A549 (cell line): Measurements from ENCODE around the gene CPE.
A peak's percentile ranks its signal among the peaks of the same experiment; 100 is the strongest.

Source experiments
- CEBPB ChIP-seq, 2 experiments: fragments of >200 bp in 1 of 2; sonication (Bioruptor Twin) in 1 of 2; formaldehyde crosslinking in 1 of 2; IDR thresholded peaks; 2 replicates each; pipeline ENCODE4 v1.6.1; 2012 to 2016
- CHD4 ChIP-seq: fragments of 200-600 bp; sonication (generic); IDR thresholded peaks from 2 replicates; pipeline ENCODE4 v1.6.1; 2016; ENCODE audit warnings: antibody characterized with exemption, mild to moderate bottlenecking, borderline replicate concordance
- CTCF ChIP-seq: fragments of >200 bp; sonication (Bioruptor Twin); formaldehyde crosslinking; IDR thresholded peaks from 3 replicates; pipeline ENCODE4 v1.5.1; 2016
- FOSL2 ChIP-seq, 2 experiments: fragments of 450-650 bp in 1 of 2; fragments of >200 bp in 1 of 2; sonication (Bioruptor Twin) in 1 of 2; formaldehyde crosslinking; IDR thresholded peaks; 2 replicates each; pipeline versions ENCODE4 v1.5.0 to v1.6.1; 2016 to 2020; ENCODE audit warnings: mild to moderate bottlenecking in 1 of 2, moderate library complexity in 1 of 2
- HOXB5 ChIP-seq: fragments of 250-450 bp; sonication (Bioruptor Pico); IDR thresholded peaks from 2 replicates; pipeline ENCODE4 v1.5.0; 2020; ENCODE audit warnings: mild to moderate bottlenecking, moderate library complexity
- JUNB ChIP-seq: fragments of >200 bp; sonication (Bioruptor Twin); formaldehyde crosslinking; IDR thresholded peaks from 2 replicates; pipeline ENCODE4 v1.6.1; 2016
- NR3C1 ChIP-seq: fragments of >200 bp; sonication (Bioruptor Twin); formaldehyde crosslinking; IDR thresholded peaks from 3 replicates; pipeline ENCODE4 v1.6.1; 2017
- POLR2A ChIP-seq: IDR thresholded peaks from 2 replicates; pipeline ENCODE4 v1.6.1; 2012; ENCODE audit warnings: mild to moderate bottlenecking, low read length
- RCOR1 ChIP-seq: fragments of 150-350 bp; IDR thresholded peaks from 2 replicates; pipeline ENCODE4 v1.6.1; 2014; ENCODE audit warnings: antibody characterized with exemption, low read length, low read depth
- SMC3 ChIP-seq: fragments of >200 bp; sonication (Bioruptor Twin); formaldehyde crosslinking; IDR thresholded peaks from 3 replicates; pipeline ENCODE4 v1.6.1; 2018; ENCODE audit warnings: inconsistent platforms
- ZSCAN20 ChIP-seq: fragments of 250-450 bp; sonication (Bioruptor Pico); IDR thresholded peaks from 2 replicates; pipeline ENCODE4 v1.8.0; 2022; ENCODE audit warnings: mild to moderate bottlenecking, moderate library complexity
- TF ChIP-seq, protein P1 (sequence below): IDR thresholded peaks from 2 replicates; pipeline ENCODE4 v1.6.1; 2012

DNA sequence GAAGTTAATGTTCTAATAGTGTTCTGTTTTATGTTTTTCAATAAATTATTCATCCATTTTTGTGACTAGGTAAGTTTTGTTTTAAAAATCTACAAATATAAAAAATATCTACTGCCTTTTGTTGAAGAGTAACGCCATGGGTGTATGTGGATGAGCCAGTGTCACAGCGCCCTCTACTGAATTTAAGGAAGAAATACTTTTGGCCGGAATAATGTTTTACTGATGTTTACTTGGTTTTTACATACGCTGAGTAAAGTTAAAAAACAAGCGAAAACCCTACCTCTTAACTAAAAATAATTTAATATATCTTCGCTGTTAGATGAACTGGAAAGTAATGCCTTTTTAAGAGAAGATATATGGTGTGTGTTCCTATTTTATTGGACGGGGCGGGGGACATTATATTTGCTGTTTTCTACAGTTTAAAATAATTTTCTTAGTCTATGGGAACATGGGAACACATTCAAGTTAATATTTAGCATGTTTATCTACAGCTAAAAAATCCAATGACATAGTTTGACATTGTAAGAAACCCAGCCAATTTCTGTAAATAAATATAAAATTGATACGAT lies 86.1 kb downstream of the CPE start:
- TF ChIP-seq FOSL2 (IDR thresholded peaks at IDR 0.05): no peak
- no peak for TF ChIP-seq FOSL2 (CRISPR knock-in tag; IDR thresholded peaks at IDR 0.05)
- no peak for TF ChIP-seq ZSCAN20 (CRISPR knock-in tag)
- TF ChIP-seq HOXB5 (CRISPR knock-in tag): no peak
- peak; percentile 82 for TF ChIP-seq CTCF
- no peak for TF ChIP-seq CEBPB (IDR thresholded peaks at IDR 0.05)
- no peak for TF ChIP-seq CHD4
- no peak for TF ChIP-seq POLR2A
- peak; percentile 78 for TF ChIP-seq SMC3
- TF ChIP-seq NR3C1: no peak
- no peak for TF ChIP-seq JUNB
- no peak for TF ChIP-seq RCOR1
- TF ChIP-seq, protein P1, sequence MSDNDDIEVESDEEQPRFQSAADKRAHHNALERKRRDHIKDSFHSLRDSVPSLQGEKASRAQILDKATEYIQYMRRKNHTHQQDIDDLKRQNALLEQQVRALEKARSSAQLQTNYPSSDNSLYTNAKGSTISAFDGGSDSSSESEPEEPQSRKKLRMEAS: no peak
